Measurements from ENCODE around the gene ZC3H15. TPM values are rescaled to one million over a fixed set of nuclear protein-coding genes. Genes with fewer than 3 reads are reported as not detected.

The ZC3H15 gene
- total and polyA plus RNA-seq, 2 of the 8 experiments (the other 6 are each of a cell fraction or from before 2014, with no cell fraction given) = 32.0 to 80.8 TPM

- no peak overlapping the region for H3K4me2 ChIP-seq (ENCODE audit: insufficient read depth in 1 of 2, low read depth in 2 of 2, low read length in 2 of 2)
- H3K79me1 ChIP-seq (ENCODE audit: low read depth, low read length) = no peaks in the 10 kb centered on the region
- H2BK5ac ChIP-seq (ENCODE audit: low read depth, low read length) = no peak overlapping the region
- FAIRE-seq (no peak), DNase-seq (ENCODE audit: low read depth in 1 of 2, low spot score in 2 of 2) (no peak)
- H2BK15ac ChIP-seq (ENCODE audit: low read length) = no peak overlapping the region
- H2BK120ac ChIP-seq (replicated peaks; ENCODE audit: low read depth, low read length) = no peak overlapping the region
- no peak overlapping the region for H2AFZ ChIP-seq (ENCODE audit: low read length)
- no peak overlapping the region for H3K18ac ChIP-seq (ENCODE audit: extremely low read depth, low read length)
- H4K91ac ChIP-seq (replicated peaks; ENCODE audit: insufficient read length, low read length) = no peak overlapping the region
- CTCF ChIA-PET (ENCODE audit: partially characterized antibody) = interaction anchor here (0.6 kb wide), 1 partner anchor 9 kb away, joined by 3 read pairs; no protein-coding TSS in a partner anchor
- H3K27ac ChIP-seq (ENCODE audit: low read depth, low read length) = no peak overlapping the region
- no peak overlapping the region for H2BK20ac ChIP-seq (ENCODE audit: low read length)
- H3K4ac ChIP-seq (replicated peaks; ENCODE audit: insufficient read length, low read depth, low read length) = no peak overlapping the region
- H4K5ac ChIP-seq (ENCODE audit: insufficient read length, low read depth, low read length) = no peak overlapping the region
- 90% methylated on average over 4 of the region's 4 CpGs; no CpG with 5 or more reads in 1 of the 2 experiments for WGBS, 2 experiments (ENCODE audit: extremely low coverage in 1 of 2, insufficient coverage in 1 of 2, insufficient read length in 1 of 2, insufficient replicate concordance in 2 of 2, low coverage in 1 of 2, low lambda C conversion rate in 2 of 2, missing lambda C conversion rate in 1 of 2)
- no peaks in the 10 kb centered on the region for H3K27me3 ChIP-seq (replicated peaks in 1 of 4; ENCODE audit: control insufficient read depth in 3 of 4, extremely low read depth in 1 of 4, insufficient read depth in 3 of 4, low read length in 3 of 4)
- no peaks in the 10 kb centered on the region for H3K79me2 ChIP-seq (ENCODE audit: control insufficient read depth in 1 of 2, insufficient read depth in 2 of 2, low read length in 2 of 2)
- H3K23ac ChIP-seq (ENCODE audit: insufficient read length) = no peak overlapping the region
- H3K36me3 ChIP-seq (ENCODE audit: control insufficient read depth in 2 of 4, insufficient read depth in 4 of 4, low read length in 3 of 4) = no peaks in the 10 kb centered on the region
- H3K14ac ChIP-seq (ENCODE audit: insufficient read length) = no peak overlapping the region
- no peaks in the 10 kb centered on the region for H4K20me1 ChIP-seq (replicated peaks in 1 of 2; ENCODE audit: control insufficient read depth in 1 of 2, insufficient read depth in 2 of 2, low read length in 2 of 2)
- no peaks in the 10 kb centered on the region for H3K9me3 ChIP-seq (ENCODE audit: insufficient read depth in 2 of 2, low read depth in 1 of 2, low read length in 1 of 2)
- no peak overlapping the region for H2AK5ac ChIP-seq (ENCODE audit: low read depth, low read length)
- peaks cover 0 to 3% (median 0%) of the 10 kb centered on the region in 4 experiments; a peak in 1 of 7 replicates for H3K4me1 ChIP-seq (replicated peaks in 1 of 4; ENCODE audit: control insufficient read depth in 3 of 4, insufficient read depth in 4 of 4, low read length in 3 of 4)
- H2BK12ac ChIP-seq (ENCODE audit: low read depth, low read length) = no peak overlapping the region
- POLR2A ChIA-PET (ENCODE audit: partially characterized antibody) = no interaction called here
- no peak overlapping the region for H3K56ac ChIP-seq (replicated peaks; ENCODE audit: insufficient read length, low read depth, low read length)
- H3K4me3 ChIP-seq (ENCODE audit: extremely low read depth in 1 of 4, insufficient read depth in 2 of 4, low read depth in 3 of 4, low read length in 4 of 4) = no peak overlapping the region
- no peak overlapping the region for H3K9ac ChIP-seq (replicated peaks in 1 of 4; ENCODE audit: extremely low read depth in 1 of 4, low read depth in 3 of 4, low read length in 3 of 4)
- no peak overlapping the region for H4K8ac ChIP-seq (ENCODE audit: extremely low read depth, insufficient read depth, low read length)
- H3K23me2 ChIP-seq (ENCODE audit: low read depth, low read length) = no peaks in the 10 kb centered on the region; the same call in 1 of the 2 replicates
Observed at GRCh38 chr2:186445506-186445905, 40.6 kb upstream of the ZC3H15 start.

Data from H1 (cell line).